Ishikawa (cell line): ENCODE measurements around the gene IBSP.

ENCODE experiments used
- CEBPB ChIP-seq: IDR thresholded peaks from 2 replicates; pipeline ENCODE4 v1.6.1; 2012
- CREB1 ChIP-seq: IDR thresholded peaks from 2 replicates; pipeline ENCODE4 v1.6.1; 2012; ENCODE audit warnings: low read depth
- EGR1 ChIP-seq: IDR thresholded peaks from 2 replicates; pipeline ENCODE4 v1.6.1; 2012
- EP300 ChIP-seq: IDR thresholded peaks from 2 replicates; pipeline ENCODE4 v1.6.1; 2012; ENCODE audit warnings: borderline replicate concordance
- FOXM1 ChIP-seq: IDR thresholded peaks from 2 replicates; pipeline ENCODE4 v1.6.1; 2012; ENCODE audit warnings: low read depth, borderline replicate concordance
- NFIC ChIP-seq: IDR thresholded peaks from 2 replicates; pipeline ENCODE4 v1.6.1; 2012
- RAD21 ChIP-seq: IDR thresholded peaks from 2 replicates; pipeline ENCODE4 v1.6.1; 2012; ENCODE audit warnings: low read depth
- TAF1 ChIP-seq: IDR thresholded peaks from 2 replicates; pipeline ENCODE4 v1.6.1; 2012; ENCODE audit warnings: low read depth, mild to moderate bottlenecking
- TCF12 ChIP-seq: IDR thresholded peaks from 2 replicates; pipeline ENCODE4 v1.6.1; 2012; ENCODE audit warnings: low read depth
- TEAD4 ChIP-seq: IDR thresholded peaks from 2 replicates; pipeline ENCODE4 v1.6.1; 2012
- YY1 ChIP-seq: IDR thresholded peaks from 2 replicates; pipeline ENCODE4 v1.6.1; 2012; ENCODE audit warnings: low read depth
- ZBTB7A ChIP-seq: IDR thresholded peaks from 2 replicates; pipeline ENCODE4 v1.6.1; 2012; ENCODE audit warnings: low read depth
- TF ChIP-seq, protein P1 (sequence below): IDR thresholded peaks from 2 replicates; pipeline ENCODE4 v1.6.1; 2012
- TF ChIP-seq, protein P2 (sequence below): IDR thresholded peaks from 2 replicates; pipeline ENCODE4 v1.6.1; 2012
- TF ChIP-seq, protein P3 (sequence below): IDR thresholded peaks from 2 replicates; pipeline ENCODE4 v1.6.1; 2012; ENCODE audit warnings: low read depth, mild to moderate bottlenecking

The IBSP gene

DNA sequence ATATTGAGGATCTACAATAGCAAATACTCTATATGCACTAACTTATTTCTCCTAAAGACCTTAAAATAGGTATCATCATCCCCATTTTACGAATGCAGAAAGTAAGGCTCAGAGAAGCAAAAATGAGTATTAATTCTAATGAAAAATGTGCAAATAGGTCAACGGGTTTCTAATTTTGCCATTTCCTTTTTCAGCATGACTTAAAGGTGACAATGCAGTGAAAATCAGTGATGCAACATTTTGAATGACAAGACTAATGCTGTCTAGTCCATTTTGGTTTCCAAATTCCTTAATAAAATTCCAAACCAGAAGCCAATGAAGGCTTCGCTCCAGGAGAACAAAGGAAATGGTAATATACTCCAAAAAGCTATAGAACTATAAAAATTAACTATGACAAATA, 37.0 kb upstream of the IBSP start:
- no peak for TF ChIP-seq TCF12
- no peak for TF ChIP-seq TEAD4
- no peak for TF ChIP-seq NFIC
- TF ChIP-seq CEBPB, result no peak
- no peak for TF ChIP-seq CREB1
- no peak for TF ChIP-seq EGR1
- TF ChIP-seq, protein P1, sequence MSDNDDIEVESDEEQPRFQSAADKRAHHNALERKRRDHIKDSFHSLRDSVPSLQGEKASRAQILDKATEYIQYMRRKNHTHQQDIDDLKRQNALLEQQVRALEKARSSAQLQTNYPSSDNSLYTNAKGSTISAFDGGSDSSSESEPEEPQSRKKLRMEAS, result no peak
- TF ChIP-seq EP300, result no peak
- TF ChIP-seq TAF1, result no peak
- TF ChIP-seq, protein P2, sequence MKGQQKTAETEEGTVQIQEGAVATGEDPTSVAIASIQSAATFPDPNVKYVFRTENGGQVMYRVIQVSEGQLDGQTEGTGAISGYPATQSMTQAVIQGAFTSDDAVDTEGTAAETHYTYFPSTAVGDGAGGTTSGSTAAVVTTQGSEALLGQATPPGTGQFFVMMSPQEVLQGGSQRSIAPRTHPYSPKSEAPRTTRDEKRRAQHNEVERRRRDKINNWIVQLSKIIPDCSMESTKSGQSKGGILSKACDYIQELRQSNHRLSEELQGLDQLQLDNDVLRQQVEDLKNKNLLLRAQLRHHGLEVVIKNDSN, result no peak
- no peak for TF ChIP-seq RAD21
- TF ChIP-seq YY1, result no peak
- TF ChIP-seq FOXM1, result no peak
- TF ChIP-seq ZBTB7A, result no peak
- TF ChIP-seq, protein P3, sequence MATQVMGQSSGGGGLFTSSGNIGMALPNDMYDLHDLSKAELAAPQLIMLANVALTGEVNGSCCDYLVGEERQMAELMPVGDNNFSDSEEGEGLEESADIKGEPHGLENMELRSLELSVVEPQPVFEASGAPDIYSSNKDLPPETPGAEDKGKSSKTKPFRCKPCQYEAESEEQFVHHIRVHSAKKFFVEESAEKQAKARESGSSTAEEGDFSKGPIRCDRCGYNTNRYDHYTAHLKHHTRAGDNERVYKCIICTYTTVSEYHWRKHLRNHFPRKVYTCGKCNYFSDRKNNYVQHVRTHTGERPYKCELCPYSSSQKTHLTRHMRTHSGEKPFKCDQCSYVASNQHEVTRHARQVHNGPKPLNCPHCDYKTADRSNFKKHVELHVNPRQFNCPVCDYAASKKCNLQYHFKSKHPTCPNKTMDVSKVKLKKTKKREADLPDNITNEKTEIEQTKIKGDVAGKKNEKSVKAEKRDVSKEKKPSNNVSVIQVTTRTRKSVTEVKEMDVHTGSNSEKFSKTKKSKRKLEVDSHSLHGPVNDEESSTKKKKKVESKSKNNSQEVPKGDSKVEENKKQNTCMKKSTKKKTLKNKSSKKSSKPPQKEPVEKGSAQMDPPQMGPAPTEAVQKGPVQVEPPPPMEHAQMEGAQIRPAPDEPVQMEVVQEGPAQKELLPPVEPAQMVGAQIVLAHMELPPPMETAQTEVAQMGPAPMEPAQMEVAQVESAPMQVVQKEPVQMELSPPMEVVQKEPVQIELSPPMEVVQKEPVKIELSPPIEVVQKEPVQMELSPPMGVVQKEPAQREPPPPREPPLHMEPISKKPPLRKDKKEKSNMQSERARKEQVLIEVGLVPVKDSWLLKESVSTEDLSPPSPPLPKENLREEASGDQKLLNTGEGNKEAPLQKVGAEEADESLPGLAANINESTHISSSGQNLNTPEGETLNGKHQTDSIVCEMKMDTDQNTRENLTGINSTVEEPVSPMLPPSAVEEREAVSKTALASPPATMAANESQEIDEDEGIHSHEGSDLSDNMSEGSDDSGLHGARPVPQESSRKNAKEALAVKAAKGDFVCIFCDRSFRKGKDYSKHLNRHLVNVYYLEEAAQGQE, result no peak

DNA sequence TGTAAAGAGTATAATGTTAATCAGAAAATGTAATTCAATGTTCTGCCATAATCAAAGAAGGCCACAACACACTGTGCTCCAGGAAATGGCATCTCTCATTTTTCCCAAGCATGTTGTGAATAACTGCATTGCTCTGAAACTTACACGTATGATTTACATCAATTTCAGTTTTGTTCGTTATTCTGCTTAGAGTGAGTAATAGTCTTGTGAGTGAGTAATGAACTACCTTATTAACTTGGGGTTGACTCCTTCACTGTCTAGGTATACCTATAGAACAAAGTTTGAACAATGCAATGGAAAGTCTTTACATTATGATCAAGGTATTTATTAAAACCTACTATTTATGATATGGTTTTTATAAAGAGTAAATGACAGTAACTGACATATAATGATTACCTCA, 17.8 kb upstream of the IBSP start:
- TF ChIP-seq NFIC (no peak), RAD21 (no peak), EP300 (no peak), YY1 (no peak), CREB1 (no peak), TEAD4 (no peak), CEBPB (no peak), FOXM1 (no peak), TCF12 (no peak), EGR1 (no peak), ZBTB7A (no peak)
- TF ChIP-seq, protein P1, result no peak

DNA sequence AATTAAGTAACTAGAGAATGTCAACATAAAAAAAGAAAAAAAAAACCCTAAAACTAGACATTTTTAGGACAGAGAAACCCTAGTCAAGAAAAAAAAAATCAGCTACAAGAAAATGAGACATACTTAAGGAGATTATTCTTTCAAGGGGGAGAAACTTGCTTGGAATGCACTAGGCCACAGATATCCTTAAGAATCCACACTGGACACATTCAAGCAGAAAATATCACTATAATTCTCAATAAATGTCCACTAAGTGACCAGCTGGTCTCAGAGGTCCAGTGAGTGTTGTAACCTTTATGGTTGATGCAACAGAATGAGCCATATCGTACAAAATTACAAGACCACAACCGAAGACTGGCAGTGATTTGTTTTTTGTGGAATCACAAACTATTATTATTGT, 15.6 kb upstream of the IBSP start:
- TF ChIP-seq, protein P3, result no peak

DNA sequence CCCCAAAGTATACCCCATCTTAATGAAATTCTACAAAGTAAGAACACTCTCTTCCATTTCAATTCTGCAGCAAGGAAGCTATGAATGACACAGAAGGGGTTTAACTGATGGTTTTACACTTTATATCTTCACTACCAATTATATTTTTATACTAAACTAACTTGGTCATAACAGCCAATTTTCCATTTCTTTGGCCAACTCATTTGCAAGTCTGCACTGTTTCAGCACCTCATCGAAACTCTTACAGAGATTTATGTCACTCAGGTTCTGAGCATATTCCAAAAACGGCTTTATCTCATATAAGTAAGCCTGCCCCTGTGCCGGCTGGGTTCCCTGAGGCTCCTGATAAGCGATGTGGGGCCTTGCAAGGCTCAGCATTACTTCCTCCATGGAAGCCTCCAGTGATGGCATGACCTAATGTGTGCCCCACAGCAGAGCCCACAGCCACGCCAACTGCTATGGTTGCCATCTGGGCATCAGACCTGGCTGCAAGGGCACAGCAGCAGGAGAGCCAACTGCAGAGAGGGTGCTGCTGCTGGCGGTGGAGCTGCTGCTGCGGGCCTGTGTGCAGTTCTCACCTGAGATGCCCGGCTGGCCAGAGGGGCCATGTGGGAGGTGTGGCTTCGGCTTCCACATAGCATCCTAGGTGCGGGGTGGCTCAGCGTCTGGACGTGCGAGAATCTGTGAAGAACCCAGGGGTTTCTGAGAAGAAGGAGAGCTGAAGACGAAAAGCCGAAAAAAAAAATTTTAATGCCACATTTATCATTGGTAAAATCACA, 13.4 kb upstream of the IBSP start:
- TF ChIP-seq CREB1 (no peak), TEAD4 (no peak), EGR1 (no peak), CEBPB (no peak), ZBTB7A (no peak), EP300 (no peak), RAD21 (no peak), YY1 (no peak), NFIC (no peak), TCF12 (no peak), FOXM1 (no peak), TAF1 (no peak)
- TF ChIP-seq, protein P3, result no peak
- TF ChIP-seq, protein P1, result no peak
- TF ChIP-seq, protein P2, result no peak
